ENCODE data around the gene PWWP2A. TPM values are rescaled to one million over a fixed set of nuclear protein-coding genes. Genes with fewer than 3 reads are reported as not detected.

Gene PWWP2A
- total RNA-seq, 1 experiment from 2014 or later = 14.7 TPM

- H3K9me3 ChIP-seq (ENCODE audit: control insufficient read depth in 1 of 2, insufficient read depth in 1 of 2, low read depth in 1 of 2, low read length in 2 of 2) = no peaks in the 10 kb centered on the region
- ChIA-PET RAD21 (ENCODE audit: low non-redundant PET in 1 of 2, low total read pairs in 2 of 2, uncharacterized antibody in 2 of 2, unreplicated experiment in 2 of 2) (no interaction called here), POLR2A (no interaction called here), CTCF (interaction anchor here (0.6 to 1.9 kb wide), 2 partner anchors 9 kb away, joined by 3 to 15 read pairs; no protein-coding TSS in a partner anchor)
- H3K9ac ChIP-seq (ENCODE audit: low read length) = no peak overlapping the region
- TF ChIP-seq ZNF274 (IDR thresholded peaks at IDR 0.05; ENCODE audit: low read depth, low read length) = no peak
- no peak for TF ChIP-seq RAD21 (IDR thresholded peaks at IDR 0.05; ENCODE audit: low read depth)
- TF ChIP-seq REST (IDR thresholded peaks at IDR 0.05; ENCODE audit: low read depth) = no peak
- no peak for TF ChIP-seq JUND (IDR thresholded peaks at IDR 0.05)
- no peak for TF ChIP-seq ELF1 (IDR thresholded peaks at IDR 0.05; ENCODE audit: borderline replicate concordance, low read depth)
- TF ChIP-seq ZFX (IDR thresholded peaks at IDR 0.05) = no peak
- TF ChIP-seq CTCF (IDR thresholded peaks at IDR 0.05 in 2 of 3, conservative IDR thresholded peaks at IDR 0.05 in 1 of 3; ENCODE audit: borderline replicate concordance in 1 of 3, insufficient read depth in 1 of 3, low read depth in 2 of 3, low read length in 2 of 3) = no peak
- TF ChIP-seq, protein P1, sequence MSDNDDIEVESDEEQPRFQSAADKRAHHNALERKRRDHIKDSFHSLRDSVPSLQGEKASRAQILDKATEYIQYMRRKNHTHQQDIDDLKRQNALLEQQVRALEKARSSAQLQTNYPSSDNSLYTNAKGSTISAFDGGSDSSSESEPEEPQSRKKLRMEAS (IDR thresholded peaks at IDR 0.05) = no peak
- TF ChIP-seq POLR2A (IDR thresholded peaks at IDR 0.05; ENCODE audit: borderline replicate concordance, extremely low read depth, insufficient read depth, insufficient read length) = no peak
- TF ChIP-seq EZH2phosphoT487 (IDR thresholded peaks at IDR 0.05; ENCODE audit: borderline replicate concordance) = no peak
- no peak for TF ChIP-seq TCF7L2 (IDR thresholded peaks at IDR 0.05; ENCODE audit: borderline replicate concordance, extremely low read depth, insufficient read depth, insufficient read length)
- TF ChIP-seq CEBPB (IDR thresholded peaks at IDR 0.05; ENCODE audit: low read depth) = no peak
- TF ChIP-seq SRF (IDR thresholded peaks at IDR 0.05; ENCODE audit: low read depth) = no peak
- no peak for TF ChIP-seq EGR1 (IDR thresholded peaks at IDR 0.05; ENCODE audit: low read depth)
- no peak for TF ChIP-seq YY1 (IDR thresholded peaks at IDR 0.05; ENCODE audit: extremely low read depth, insufficient replicate concordance, low read depth, low read length)
- H3K9me2 ChIP-seq (ENCODE audit: insufficient read depth) = no peaks in the 10 kb centered on the region
- no peaks in the 10 kb centered on the region for H3K27me3 ChIP-seq (ENCODE audit: insufficient read depth, low read length)
- no peak for DNase-seq (ENCODE audit: low read depth, low spot score)
- no peak for ATAC-seq
- intact Hi-C loops (cut with micrococcal nuclease) = no loop called here
- H3K4me2 ChIP-seq (ENCODE audit: low read length) = no peak overlapping the region
- no peaks in the 10 kb centered on the region for H3K79me2 ChIP-seq (ENCODE audit: insufficient read depth, low read length)
- H3K36me3 ChIP-seq (ENCODE audit: control insufficient read depth in 1 of 2, insufficient read depth in 2 of 2, low read length in 2 of 2) = peaks cover 11 to 13% of the 10 kb centered on the region in 2 experiments; a peak in 2 of 4 replicates
- H2AFZ ChIP-seq (ENCODE audit: low read depth, low read length, poor library complexity, severe bottlenecking) = no peak overlapping the region
- no peak overlapping the region for H3K27ac ChIP-seq (ENCODE audit: low read depth, low read length)
- no peaks in the 10 kb centered on the region for H3K4me1 ChIP-seq (ENCODE audit: control insufficient read depth in 1 of 2, insufficient read depth in 2 of 2, low read length in 2 of 2)
- no peak overlapping the region for H3K4me3 ChIP-seq (replicated peaks in 1 of 2; ENCODE audit: low read depth in 1 of 2, low read length in 2 of 2)
- H4K20me1 ChIP-seq (ENCODE audit: insufficient read depth) = 0 out of 2 replicates have a peak, but pooled peaks cover 6% of the 10 kb centered on the region
- BruUV-seq (replicated peaks) = no TSS peak
Observed at GRCh38 chr5:160090059-160090458, 29.2 kb downstream of the PWWP2A start.

Data from HCT116 (cell line).